ENCODE data around the gene GPD2. TPM values are rescaled to one million over a fixed set of nuclear protein-coding genes. Genes with fewer than 3 reads are reported as not detected.
"Not testable (repeated sequence)": the region's sequence is repeated elsewhere in the genome, so short reads cannot be mapped to it uniquely, and the experiment has no call there.

The GPD2 gene
- total RNA-seq, 1 donor from 2014 or later: 33.4 TPM

DNA sequence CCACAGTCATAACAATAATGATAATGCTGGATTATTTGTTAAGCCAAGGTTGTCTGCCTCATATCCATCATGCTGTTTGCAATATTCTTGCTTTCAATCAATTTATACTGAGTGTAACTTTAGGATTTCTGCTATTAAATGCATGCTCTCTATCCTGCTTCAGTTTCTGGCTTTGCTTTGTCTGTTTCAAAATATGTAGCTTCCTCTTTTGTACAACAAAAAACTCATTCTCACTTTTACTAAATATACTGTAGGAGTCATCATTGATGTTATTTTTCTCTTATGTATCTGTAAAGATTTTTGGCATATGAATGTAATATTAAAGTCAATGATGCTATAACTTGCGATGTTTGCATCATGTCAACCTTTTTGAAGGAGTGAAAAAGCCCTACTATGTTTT is 149.3 kb downstream of the GPD2 start:
- no peak for DNase-seq (ENCODE audit: low read depth in 2 of 2)

DNA sequence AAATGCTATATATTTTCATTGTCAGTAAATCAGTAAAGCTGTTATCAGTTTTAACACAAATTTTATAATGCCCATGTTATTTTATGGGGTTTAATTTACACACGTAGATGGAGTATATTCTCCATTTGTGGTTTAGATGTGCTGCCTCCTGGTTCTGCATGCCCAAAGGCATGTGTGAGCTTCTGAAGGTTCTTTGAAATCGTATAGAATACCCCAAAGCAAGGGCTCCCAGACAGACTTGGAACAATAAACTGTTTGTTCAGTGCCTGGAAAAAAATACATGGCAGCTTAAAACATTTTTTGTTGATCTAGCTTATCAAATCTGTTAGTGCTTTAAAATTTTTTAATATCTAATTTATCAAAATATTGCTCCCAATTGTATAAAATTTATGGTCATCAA is 150.4 kb downstream of the GPD2 start:
- no peak for DNase-seq (ENCODE audit: low read depth in 2 of 2)

DNA sequence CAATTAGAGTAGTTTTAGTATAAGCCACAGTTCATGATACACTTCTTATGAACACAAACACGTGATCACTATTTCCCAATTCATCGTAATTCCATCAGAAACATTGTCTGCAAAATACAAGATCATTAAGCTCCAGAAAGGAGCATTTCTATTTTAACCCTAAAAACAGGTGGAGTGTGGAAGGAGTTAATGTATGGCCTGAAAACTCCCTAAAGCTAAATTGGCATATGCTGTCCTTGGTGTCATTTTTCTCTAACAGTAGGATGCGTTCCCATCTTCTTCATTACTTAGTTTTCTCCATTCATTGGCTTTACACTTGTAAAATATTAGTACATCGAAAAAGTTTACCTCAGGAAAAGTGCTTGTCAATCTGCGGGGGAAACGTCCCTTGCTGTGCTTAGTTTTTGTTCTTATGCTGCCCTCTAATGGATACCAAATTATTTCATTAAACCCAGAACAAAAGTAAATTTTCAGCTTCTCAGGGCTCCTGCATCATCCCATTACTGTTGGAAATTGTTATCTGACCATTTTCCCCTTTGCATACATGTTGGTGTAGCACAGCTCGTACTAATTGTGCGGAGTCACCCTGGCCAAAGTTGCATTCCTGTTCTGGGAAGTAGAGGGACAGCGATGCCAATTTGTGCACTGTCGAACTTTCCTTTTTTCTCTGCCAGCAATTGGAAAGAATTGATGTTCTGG is 153.4 kb downstream of the GPD2 start:
- DNase-seq (ENCODE audit: low read depth in 2 of 2): peak; percentile 60 to 67

DNA sequence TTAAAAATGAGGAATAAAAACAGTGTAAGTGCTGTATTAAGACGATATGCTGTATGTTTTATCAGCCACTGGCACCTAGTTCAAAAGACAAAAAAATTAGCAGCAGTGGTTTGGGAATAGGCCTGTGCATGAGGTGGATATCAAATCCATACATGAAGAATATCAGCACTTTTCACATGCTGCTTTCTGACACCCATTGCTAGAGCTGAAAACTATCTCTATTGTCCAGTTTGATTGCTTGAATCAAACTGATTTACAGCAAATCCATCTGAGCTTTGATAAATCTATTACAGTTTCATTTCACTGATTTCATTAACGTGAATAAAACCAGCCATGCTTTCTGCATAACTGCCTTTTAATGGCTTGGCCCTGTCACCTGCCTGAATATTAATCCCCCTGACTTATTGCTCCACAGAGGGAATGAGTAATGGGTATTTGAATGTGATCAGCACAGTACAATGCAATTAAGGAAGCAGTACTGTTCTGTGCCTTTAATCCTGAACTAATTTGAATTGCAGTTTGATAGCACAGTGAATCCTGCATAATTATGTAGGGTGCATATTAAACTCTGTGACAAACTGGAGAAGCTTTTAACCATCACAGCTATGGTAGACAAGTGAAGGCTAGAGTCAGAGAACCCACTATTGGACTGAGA is 154.0 kb downstream of the GPD2 start:
- no peak for DNase-seq (ENCODE audit: low read depth in 2 of 2)

DNA sequence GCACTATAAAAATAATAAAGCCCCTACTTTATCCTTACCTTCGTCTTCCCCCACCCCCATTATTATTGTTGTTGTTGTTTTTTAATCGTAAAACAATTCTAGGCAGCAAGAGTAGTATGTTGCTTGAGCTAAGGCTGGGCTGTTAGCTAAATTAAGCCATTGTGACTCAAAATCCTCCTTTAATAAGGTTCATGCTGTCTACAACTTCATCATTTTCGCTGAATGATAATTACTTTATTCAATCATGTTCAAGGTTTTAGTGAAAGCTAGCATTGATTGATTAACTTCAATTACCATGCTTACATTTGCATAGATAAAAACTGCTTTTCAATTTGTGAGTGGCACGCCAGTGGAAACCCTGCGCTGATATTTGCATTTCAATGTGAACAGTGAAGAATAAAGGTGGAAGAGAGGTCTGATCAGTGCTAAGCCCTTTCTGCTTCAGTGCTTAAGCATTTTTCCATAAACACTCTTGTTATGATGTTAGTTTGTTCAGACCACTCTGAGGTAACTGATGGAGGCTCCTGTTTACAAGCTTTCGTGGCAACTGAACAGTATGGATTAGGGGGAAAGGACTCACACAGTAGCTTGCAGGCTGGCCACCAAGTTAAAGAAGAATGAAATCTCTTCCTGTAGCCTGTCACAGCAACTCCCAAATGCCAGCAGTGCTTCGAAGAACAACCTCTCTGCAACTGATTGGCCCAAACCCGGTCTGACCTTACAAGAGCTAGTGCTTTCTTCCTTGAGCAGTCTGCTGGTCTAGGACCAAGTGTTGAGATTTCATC is 156.8 kb downstream of the GPD2 start:
- no peak for DNase-seq (ENCODE audit: low read depth in 2 of 2)

DNA sequence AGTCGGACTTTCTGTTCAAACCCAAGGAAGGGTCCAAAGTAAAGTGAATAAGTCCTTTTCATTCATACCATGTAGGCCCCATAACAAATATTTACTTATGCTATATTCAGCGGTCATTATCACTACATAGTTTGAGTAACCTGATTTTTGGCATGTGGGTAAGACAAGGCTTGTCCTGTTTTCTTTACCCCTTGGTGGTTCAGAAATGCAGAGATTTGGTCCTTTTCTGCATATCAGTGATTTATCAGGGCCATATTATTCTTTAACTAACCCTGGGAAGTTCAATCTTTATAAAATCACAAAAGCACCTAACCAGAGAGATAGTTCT is 157.4 kb downstream of the GPD2 start:
- no peak for DNase-seq (ENCODE audit: low read depth in 2 of 2)

DNA sequence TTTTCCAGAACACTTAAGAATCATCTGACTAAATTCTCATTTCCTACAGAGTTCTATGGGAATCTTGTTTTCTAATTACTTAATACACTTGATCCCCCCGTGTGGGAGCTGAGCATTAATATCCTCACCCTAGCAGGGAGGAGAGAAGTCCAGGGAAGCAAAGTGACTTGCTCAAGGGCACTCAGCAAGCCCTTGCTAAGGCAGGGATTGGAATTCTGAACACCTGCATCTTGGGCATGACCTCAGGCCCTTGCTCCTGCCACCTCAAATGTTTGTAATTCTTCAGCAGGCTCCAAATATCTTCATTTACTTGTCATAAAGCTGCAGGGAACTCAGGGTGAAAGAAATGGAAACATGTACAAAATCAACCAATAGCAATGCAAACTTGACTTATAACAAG is 162.4 kb downstream of the GPD2 start:
- no peak for DNase-seq (ENCODE audit: low read depth in 2 of 2)

DNA sequence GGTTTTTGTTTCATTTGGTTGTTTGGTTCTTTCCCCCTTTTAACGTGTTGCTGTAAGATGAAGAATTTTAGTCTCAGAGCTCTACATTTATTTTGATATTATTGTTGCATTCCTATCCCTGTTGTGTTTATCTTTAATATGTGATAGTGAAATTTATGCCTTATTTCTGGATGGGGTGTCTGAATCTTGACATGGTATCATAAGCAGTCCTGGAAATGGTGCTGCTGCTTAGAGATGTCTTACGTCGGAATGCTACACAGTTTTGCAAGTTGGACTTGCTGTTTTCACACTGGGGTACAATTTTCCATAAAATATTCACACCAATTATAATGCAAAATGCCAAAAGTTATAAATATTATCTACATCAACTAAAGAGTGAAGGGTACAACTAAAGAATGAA is 164.0 kb downstream of the GPD2 start:
- DNase-seq (ENCODE audit: low read depth in 2 of 2): no peak

DNA sequence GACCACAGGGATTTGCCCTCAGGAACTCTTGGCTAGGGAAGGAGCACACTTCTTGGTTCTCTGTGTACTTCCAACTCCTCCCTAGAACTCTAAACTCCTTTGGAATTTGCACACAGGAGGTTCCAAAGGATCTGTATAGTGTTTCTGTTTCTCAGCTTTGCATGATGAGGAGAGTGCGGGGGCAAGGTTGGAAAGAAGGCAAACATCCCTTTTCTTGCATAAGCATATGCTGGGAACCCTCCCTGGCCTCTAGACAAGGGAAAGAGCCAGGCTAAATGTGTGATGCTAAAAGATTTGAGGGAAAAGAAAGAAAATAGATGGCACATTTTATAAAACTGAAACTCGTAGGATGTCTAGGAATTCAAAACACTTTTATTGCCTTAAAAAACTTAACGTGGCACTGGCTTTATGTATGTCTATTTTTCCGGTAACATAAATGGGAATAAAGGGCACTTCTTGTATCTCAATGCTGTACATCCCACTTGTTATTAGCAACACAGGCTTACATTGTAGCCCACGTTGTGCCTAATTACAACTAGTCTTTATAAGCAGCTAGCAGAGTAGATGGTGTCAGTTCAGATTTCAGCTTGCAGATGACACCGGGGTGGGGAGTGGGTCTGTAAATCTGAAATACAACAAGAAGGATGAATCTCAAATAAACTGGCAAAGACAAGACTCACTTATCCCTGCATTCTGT is 165.8 kb downstream of the GPD2 start:
- no peak for DNase-seq (ENCODE audit: low read depth in 2 of 2)

DNA sequence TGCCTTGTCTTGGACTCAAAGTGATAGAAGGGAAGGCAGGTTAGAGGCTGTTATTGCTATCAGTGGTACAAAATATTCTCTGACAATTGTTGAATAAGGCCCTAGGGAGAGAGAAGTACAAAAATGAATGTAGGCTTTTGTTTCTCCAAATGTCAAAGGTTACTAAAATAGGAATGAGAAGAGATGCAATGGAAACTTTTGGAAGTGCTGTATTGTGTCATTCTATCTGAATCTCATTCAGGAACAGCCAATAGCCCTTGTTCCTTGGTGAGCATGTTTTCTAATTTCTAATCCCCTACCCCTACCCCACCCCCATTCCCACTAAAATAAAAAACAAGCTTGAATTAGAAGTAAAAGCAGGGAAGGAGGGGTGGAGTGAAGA is 166.4 kb downstream of the GPD2 start:
- DNase-seq (ENCODE audit: low read depth in 2 of 2): no peak

DNA sequence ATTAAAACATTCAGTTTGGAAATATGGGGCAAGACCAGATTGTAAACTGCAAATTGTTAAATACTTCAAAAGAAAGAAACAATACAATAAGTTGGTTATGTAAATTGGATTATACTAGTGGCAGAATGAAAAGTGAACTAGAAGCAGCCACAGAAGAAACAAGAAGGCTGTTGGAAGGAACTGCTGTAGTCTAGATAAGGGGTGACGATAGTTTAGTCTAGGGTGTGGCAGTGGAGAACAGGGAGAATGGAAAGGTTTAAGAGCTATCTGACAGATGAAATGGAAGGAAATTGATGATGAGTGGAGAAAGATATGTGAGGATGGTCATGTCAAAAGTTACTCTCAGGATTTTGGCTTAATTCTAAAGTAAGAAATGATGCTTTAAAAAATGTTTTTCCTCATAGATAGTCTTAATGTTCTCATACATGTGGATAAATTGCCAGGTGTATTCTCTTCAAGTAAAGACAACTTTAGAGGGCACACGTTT is 179.7 kb downstream of the GPD2 start:
- no peak for DNase-seq (ENCODE audit: low read depth in 2 of 2)

DNA sequence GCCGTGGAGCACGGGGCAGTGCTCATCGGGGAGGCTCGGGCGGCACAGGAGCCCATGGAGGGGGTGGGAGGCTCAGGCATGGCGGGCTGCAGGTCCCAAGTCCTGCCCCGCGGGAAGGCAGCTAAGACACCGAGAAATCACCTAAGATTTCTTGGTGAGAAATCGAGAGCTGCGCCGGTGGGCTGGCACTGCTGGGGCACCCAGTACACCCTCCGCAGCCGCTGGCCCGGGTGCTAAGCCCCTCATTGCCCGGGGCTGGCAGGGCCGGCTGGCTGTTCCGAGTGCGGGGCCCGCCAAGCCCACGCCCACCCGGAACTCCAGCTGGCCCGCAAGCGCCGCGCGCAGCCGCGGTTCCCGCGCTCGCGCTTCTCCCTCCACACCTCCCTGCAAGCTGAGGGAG is 181.9 kb downstream of the GPD2 start:
- DNase-seq (ENCODE audit: low read depth in 2 of 2): not testable (repeated sequence)

DNA sequence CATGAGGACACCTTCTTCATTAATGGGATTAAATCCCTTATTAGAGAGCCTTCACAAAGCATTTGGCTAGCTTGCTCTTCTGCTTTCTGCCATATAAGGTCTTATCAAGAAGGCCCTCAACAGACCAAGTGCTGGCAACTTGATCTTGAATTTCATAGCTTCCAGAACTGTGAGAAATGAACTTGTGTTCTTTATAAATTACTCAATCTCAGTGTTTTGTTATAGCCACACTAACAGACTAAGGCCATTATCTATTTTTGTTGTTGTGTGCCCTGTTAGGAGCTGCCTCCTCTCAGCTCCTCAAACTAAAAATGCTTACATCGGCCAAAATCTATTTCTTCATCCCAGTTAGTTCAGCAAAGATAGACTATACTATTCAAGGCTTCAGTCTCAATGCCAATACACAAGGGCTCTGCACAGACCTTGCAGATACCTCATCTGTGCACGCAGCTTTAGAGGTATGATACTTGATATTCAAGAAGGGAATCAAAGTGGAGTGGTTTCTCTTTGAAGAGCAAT is 182.9 kb downstream of the GPD2 start:
- DNase-seq (ENCODE audit: low read depth in 2 of 2): no peak

DNA sequence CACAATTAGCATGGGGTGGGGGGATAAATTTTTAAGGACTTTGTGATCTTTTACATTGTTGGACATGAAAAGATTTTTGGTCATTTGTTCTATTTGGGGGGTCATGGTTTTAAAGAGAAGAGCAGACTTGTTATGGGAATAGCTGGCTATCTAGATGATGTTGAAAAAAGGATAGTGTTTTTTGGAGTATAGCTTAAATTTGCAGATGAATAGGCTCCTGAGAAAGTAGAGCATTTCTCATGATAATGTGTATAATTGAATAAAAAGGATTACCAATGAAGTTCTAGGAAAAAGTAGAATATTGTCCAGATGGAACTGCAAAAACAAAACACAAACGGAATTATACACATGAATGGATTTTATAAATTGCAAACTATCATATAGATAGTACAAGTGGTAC is 186.3 kb downstream of the GPD2 start:
- DNase-seq (ENCODE audit: low read depth in 2 of 2): no peak

DNA sequence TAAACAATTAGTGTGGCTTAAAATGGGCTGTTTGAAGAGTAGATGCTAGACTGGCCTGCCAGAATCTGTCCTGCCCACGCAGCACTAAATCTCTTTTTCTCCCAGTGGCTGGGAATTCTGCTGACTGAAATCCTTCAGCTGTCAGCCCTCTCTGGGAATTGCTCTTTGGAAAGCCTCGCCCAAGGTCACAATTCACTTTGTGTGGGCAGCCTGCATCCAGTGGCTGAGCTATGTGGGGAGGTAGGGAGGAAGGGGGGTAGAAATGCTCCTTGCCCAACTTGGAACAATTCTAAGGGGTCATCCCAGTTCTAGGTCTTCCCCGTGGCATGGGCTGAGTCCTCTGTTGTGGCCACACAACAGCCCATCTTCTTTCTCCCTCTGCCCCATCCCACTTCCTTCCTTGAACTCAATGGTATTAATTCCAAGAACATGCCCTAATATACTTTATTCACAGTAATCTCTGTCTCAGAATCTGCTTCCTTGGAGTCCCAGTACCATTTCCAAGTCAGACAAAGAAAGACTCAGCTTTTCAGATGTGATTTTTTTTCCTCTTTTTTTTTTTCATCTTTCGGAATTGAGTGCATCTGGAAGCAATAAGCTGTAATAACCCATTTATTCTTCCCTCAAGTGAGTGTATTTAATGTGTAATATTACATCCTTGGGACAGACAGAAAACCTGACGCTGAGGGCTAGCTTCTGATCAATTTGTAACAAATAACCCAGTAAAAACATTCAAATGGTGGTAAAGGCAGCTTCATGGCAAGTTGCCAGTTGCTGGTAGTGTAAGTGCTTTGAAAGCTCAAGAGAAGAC is 189.4 kb downstream of the GPD2 start:
- no peak for DNase-seq (ENCODE audit: low read depth in 2 of 2)

DNA sequence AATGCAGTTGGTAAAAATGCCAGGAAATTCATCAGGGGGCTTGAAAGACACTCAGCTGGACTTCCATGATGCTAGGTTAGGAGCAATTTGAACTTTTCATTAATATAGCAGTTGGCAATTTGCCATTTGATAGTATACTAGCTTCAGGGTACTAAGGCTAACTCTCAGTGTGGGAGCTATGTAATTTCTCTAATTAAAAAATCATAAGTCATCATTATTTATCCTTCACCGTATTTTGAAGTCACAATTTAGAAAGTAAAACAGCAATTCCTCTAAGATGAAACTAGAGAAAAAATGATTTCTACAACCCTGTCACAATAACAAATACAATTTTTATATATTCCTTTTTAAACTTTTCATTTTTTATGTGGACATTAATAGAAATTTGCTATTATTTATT is 190.8 kb downstream of the GPD2 start:
- no peak for DNase-seq (ENCODE audit: low read depth in 2 of 2)

DNA sequence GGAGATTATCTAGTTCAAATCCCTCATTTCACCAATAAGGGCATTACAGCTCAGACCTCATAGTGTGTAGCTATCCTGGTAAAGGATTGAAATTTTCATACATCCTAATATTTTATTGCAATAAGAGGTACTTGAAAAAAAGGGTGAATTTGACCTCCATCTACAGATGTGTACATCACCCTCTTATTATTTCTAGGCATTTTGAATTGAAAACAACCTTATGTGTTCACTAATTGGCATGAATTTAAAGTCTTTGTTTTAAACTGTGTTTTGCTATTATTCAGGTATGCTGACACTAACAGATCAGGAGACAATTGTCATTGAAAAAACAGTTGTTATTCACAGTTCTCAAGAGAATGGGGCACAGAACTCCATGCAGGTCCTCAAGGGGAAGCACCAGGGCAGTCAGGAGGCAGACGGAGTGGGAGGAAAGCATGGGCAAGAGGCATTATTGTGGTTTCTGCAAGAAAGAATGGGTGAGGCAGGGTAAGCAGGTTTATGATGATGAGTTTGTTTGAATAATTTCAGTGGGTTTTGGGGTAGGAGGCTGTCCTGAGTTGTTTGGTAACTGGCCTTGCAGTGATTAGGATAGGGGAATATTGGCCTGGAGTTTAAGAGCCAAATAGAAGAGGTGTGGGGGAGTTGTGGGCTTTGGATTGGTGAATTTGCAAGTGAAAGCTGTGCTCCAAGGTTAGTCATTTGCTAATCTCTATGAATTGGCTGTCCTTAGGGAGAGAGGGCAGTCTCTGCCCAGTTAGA is 194.6 kb downstream of the GPD2 start:
- no peak for DNase-seq (ENCODE audit: low read depth in 2 of 2)

DNA sequence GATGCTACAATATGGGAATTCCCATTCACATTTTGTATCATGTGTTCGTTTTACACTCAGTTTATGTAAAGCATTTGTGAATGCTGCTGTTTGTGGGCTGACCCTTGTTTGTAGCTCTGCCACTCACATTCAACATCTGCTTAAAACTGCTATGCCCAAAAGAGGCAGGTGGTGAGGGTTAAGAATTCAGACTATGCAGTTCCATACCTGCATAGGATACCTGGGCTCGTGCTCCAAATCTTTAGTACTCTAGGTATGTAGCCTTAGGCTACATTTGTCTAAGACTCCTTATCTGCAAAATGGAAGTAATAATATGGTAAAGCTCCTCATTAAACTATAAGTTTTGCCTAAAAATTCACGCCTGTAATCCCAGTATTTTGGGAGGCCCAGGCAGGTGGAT is 199.5 kb downstream of the GPD2 start:
- no peak for DNase-seq (ENCODE audit: low read depth in 2 of 2)
